Fibroblast of skin of scalp (primary cell): ENCODE data around the gene DIAPH3. TPM values are rescaled to one million over a fixed set of nuclear protein-coding genes. Genes with fewer than 3 reads are reported as not detected.
"Not testable (repeated sequence)": the region's sequence is repeated elsewhere in the genome, so short reads cannot be mapped to it uniquely, and the experiment has no call there.

Experiments
- DNase-seq: peaks from one replicate; pipeline ENCODE4 v3.0.0-alpha.2; 2013
- polyA plus RNA-seq, 2 experiments: library from polyadenylated mRNA; unstranded; fragments of 120-200 nt; gene quantifications; one replicate each; pipeline ENCODE4 v1.2.1, GENCODE V29; 2013; ENCODE audit not compliant: insufficient read length in 2 of 2

The DIAPH3 gene, protein sequence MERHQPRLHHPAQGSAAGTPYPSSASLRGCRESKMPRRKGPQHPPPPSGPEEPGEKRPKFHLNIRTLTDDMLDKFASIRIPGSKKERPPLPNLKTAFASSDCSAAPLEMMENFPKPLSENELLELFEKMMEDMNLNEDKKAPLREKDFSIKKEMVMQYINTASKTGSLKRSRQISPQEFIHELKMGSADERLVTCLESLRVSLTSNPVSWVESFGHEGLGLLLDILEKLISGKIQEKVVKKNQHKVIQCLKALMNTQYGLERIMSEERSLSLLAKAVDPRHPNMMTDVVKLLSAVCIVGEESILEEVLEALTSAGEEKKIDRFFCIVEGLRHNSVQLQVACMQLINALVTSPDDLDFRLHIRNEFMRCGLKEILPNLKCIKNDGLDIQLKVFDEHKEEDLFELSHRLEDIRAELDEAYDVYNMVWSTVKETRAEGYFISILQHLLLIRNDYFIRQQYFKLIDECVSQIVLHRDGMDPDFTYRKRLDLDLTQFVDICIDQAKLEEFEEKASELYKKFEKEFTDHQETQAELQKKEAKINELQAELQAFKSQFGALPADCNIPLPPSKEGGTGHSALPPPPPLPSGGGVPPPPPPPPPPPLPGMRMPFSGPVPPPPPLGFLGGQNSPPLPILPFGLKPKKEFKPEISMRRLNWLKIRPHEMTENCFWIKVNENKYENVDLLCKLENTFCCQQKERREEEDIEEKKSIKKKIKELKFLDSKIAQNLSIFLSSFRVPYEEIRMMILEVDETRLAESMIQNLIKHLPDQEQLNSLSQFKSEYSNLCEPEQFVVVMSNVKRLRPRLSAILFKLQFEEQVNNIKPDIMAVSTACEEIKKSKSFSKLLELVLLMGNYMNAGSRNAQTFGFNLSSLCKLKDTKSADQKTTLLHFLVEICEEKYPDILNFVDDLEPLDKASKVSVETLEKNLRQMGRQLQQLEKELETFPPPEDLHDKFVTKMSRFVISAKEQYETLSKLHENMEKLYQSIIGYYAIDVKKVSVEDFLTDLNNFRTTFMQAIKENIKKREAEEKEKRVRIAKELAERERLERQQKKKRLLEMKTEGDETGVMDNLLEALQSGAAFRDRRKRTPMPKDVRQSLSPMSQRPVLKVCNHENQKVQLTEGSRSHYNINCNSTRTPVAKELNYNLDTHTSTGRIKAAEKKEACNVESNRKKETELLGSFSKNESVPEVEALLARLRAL
- 38.8 TPM for polyA plus RNA-seq (2013, experiment 1 of 2; ENCODE audit: insufficient read length)
- polyA plus RNA-seq (2013, experiment 2 of 2; ENCODE audit: insufficient read length) = 44.6 TPM

- DNase-seq = peak; percentile 97
Observed at GRCh38 chr13:60163478-60164233, at the start of gene DIAPH3. DIAPH3 (minus strand) TSS chr13:60163928; CDS start chr13:60163766, 162 bp downstream.

DNA sequence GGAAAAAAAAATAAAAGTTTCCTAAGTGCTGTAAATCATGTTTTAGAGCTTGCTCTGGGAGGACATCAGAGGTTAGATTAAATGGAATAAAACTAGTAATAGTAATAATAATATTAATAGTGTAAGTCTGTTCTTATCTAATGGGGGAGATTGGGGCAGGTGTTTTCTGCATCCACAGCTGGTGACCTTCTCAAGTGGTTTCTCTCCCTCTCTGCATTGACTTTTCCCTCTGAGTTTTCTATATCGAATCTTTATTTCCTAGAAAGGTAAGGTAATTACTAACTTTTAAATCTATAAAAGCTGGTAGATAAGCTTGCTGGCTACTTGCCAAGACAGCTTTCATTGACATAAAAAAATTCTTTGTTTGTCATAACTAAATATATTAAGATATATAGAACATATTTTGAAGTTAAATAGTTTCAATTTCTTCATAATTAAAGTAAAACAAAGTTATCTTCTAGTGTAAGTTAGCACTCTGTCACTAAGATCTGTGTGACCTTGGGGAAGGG, 49.6 kb upstream of the DIAPH3 start:
- no peak for DNase-seq

DNA sequence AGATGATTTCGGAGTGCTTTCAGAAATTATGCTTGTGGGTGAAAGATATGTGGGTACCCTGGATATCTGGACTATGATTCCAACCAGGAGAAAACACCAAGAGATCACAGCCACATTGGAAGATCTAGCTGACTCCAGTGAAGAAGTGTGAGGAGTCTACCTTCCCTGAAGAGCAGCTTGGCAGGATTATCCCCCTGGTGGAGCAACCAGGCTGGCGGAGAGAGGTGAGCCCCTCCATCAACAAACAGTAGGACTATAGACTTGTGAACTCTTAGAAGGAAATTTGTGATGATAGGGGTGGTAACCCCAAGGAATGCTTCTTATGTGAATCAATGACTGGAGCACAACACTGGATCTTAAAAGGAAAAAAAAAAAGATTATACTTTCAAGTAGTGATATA, 47.8 kb upstream of the DIAPH3 start:
- no peak for DNase-seq

- DNase-seq = no peak
Observed at GRCh38 chr13:60210510-60211330, 47.0 kb upstream of the DIAPH3 start.

DNA sequence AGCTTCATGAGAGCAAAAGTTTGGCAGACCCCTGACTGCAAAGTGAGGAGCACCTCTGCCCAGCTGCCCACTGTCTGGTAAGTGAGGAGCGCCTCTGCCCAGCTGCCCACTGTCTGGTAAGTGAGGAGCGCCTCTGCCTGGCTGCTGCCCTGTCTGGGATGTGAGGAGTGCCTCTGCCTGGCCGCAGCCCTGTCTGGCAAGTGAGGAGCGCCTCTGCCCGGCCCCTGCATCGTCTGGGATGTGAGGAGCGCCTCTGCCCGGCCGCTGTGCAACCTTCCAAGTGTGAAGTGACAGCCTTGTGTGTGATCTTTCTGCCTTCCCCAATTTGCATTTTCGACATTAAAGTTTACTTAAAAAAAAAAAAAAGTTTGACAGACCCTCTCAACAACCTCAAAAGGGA, 41.8 kb upstream of the DIAPH3 start:
- not testable (repeated sequence) for DNase-seq

GRCh38 chr13:60201286-60201685, 37.6 kb upstream of the DIAPH3 start:
- no peak for DNase-seq

DNA sequence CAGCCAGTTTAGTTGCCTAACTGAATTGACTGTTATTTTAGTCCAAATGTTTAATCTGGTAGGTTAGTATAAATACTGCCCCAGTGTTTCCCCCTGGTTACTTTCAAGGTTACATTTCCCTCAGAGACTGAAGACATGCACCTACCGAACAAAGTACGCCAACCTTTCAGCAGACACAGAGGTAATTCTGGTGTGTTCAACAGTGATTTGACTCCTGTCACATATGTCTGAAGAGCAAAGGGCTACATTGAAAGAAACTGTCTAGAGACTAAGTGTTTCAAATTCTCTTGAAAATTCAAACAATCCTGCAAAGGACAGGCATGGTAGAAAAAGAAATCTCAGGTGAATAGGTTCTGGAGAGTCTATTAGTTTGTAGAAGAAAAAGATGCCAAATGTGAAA, 32.2 kb upstream of the DIAPH3 start:
- not testable (repeated sequence) for DNase-seq

GRCh38 chr13:60182907-60183306, 19.2 kb upstream of the DIAPH3 start:
- DNase-seq = no peak

GRCh38 chr13:60178327-60178726, 14.6 kb upstream of the DIAPH3 start:
- no peak for DNase-seq

GRCh38 chr13:60175571-60175970, 11.8 kb upstream of the DIAPH3 start:
- DNase-seq = no peak

- DNase-seq = no peak
Observed at GRCh38 chr13:60174113-60174512, 10.4 kb upstream of the DIAPH3 start.

GRCh38 chr13:60172111-60172510, 8.4 kb upstream of the DIAPH3 start:
- DNase-seq = no peak

DNA sequence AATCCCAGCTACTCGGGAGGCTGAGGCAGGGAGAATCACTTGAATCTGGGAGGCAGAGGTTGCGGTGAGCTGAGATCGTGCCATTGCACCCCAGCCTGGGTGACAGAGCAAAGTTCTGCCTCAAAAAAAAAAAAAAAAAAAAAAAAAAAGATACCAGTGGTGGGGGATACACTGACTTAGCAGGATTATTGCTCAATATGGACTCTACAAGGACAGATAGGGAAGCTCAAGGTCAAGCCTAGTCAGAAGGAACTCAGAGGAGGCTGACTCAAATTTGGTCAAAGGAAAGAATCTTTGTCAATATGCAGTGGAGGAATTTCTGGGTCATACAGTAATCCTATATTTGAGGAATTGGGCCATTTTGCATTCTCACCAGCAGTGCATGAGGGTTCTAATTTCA, 6.7 kb upstream of the DIAPH3 start:
- DNase-seq = peak; percentile 14

GRCh38 chr13:60169239-60170031, 5.7 kb upstream of the DIAPH3 start:
- no peak for DNase-seq

GRCh38 chr13:60167121-60167520, 3.4 kb upstream of the DIAPH3 start:
- DNase-seq = no peak

GRCh38 chr13:60165391-60166099, 1.8 kb upstream of the DIAPH3 start:
- peak; percentile 89 for DNase-seq

DNA sequence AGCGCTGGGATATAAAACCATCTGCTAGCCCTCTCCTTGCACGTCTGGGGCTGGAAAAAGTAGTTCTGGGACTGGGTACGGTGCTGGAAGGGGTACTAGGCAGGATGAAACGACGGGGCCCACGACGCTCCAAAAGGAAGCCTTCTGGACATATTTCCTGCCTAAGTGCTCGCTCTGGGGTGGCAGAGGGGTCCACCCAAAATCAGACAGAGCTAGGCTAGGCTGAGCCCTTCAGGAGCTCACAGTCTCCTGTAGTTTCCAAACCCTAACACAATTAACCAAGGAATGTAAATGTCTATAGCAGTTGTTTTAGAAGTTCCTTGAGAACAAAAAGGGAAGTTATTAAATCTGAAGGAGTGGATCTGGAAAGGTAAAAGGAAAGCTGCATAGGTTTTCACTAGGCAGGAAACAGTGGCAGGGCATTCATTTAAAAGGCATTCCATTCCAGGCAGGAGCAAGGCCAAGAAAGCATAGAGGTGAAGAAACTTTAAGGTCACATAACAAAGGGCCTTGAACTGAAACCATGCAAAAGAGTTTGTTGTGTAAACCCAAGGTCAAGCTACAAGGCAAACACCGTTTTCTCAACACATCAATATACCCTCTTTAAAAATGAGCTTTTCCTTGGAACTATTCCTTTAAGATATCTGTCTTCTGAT, 634 bp upstream of the DIAPH3 start:
- peak; percentile 11 for DNase-seq

DNA sequence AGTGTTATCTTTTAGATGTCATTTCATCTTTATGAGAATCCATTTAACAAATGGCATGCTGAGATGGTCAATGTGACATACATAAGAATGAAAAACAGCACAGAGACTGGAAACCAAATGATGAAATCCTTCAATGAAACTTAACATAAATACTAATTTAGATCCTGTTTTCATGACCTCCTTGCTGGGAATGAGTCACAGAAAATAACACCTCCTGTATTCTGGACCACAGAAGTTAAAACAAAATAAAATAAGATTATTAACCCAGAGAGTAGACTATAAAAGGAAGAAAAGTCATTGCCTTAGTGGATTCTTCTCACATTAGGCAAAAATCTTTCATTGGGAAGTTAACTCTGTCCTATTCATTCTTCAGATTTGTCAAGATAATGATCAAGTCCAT, 1.6 kb downstream of the DIAPH3 start:
- DNase-seq = peak; percentile 78

- no peak for DNase-seq
Observed at GRCh38 chr13:60158321-60158801, 5.4 kb downstream of the DIAPH3 start.
